Measurements from ENCODE around the gene RAPGEF6.
"Not testable (repeated sequence)": the region's sequence is repeated elsewhere in the genome, so short reads cannot be mapped to it uniquely, and the experiment has no call there.

RAPGEF6 gene

GRCh38 chr5:131641494-131641893, 6.5 kb upstream of the RAPGEF6 start:
- no peak for DNase-seq

- DNase-seq: no peak
Measured at GRCh38 chr5:131640043-131640856, 5.2 kb upstream of the RAPGEF6 start.

- DNase-seq: no peak
Measured at GRCh38 chr5:131639148-131639547, 4.1 kb upstream of the RAPGEF6 start.

GRCh38 chr5:131637694-131638093, 2.7 kb upstream of the RAPGEF6 start:
- DNase-seq: no peak

- no peak for DNase-seq
Measured at GRCh38 chr5:131635684-131636572, 899 bp upstream of the RAPGEF6 start.

GRCh38 chr5:131634666-131634995, 398 bp downstream of the RAPGEF6 start:
- peak; percentile 57 for DNase-seq

- no peak for DNase-seq
Measured at GRCh38 chr5:131634238-131634637, 791 bp downstream of the RAPGEF6 start.

- no peak for DNase-seq
Measured at GRCh38 chr5:131633830-131634229, 1.2 kb downstream of the RAPGEF6 start.

- DNase-seq: no peak
Measured at GRCh38 chr5:131630963-131631350, 4.1 kb downstream of the RAPGEF6 start.

- DNase-seq: no peak
Measured at GRCh38 chr5:131630208-131630962, 4.6 kb downstream of the RAPGEF6 start.

GRCh38 chr5:131628990-131629389, 6.0 kb downstream of the RAPGEF6 start:
- no peak for DNase-seq

- DNase-seq: no peak
Measured at GRCh38 chr5:131627207-131627865, 7.7 kb downstream of the RAPGEF6 start.

- no peak for DNase-seq
Measured at GRCh38 chr5:131622633-131623032, 12.4 kb downstream of the RAPGEF6 start.

- not testable (repeated sequence) for DNase-seq
Measured at GRCh38 chr5:131621164-131621563, 13.9 kb downstream of the RAPGEF6 start.

- no peak for DNase-seq
Measured at GRCh38 chr5:131619102-131619501, 15.9 kb downstream of the RAPGEF6 start.

GRCh38 chr5:131617140-131617822, 17.7 kb downstream of the RAPGEF6 start:
- DNase-seq: no peak

GRCh38 chr5:131615957-131616356, 19.1 kb downstream of the RAPGEF6 start:
- no peak for DNase-seq

GRCh38 chr5:131613423-131613822, 21.6 kb downstream of the RAPGEF6 start:
- no peak for DNase-seq

GRCh38 chr5:131611064-131611381, 24.0 kb downstream of the RAPGEF6 start:
- no peak for DNase-seq

GRCh38 chr5:131610198-131611063, 24.6 kb downstream of the RAPGEF6 start:
- DNase-seq: no peak

- DNase-seq: no peak
Measured at GRCh38 chr5:131609774-131610173, 25.3 kb downstream of the RAPGEF6 start.
